ENCODE results near the gene OR1F1. TPM values are rescaled to one million over a fixed set of nuclear protein-coding genes. Genes with fewer than 3 reads are reported as not detected.

The OR1F1 gene
- total RNA-seq, 2 experiments from 2014 or later: not detected

- no peak for DNase-seq
- Mint-ChIP-seq H3K27ac (no peak overlapping the region), H3K4me3 (no peak overlapping the region), H3K36me3 (peaks cover 3% of the 10 kb centered on the region), H3K9me3 (peaks cover 3% of the 10 kb centered on the region), H3K27me3 (peaks cover 6% of the 10 kb centered on the region), H3K4me1 (peaks cover 20% of the 10 kb centered on the region)
Measured at GRCh38 chr16:3147046-3147756, 40.8 kb upstream of the OR1F1 start.

- DNase-seq: no peak
- H3K4me1 Mint-ChIP-seq: peaks cover 25% of the 10 kb centered on the region
- peaks cover 6% of the 10 kb centered on the region for H3K9me3 Mint-ChIP-seq
- no peak overlapping the region for H3K4me3 Mint-ChIP-seq
- peaks cover 11% of the 10 kb centered on the region for H3K27me3 Mint-ChIP-seq
- H3K36me3 Mint-ChIP-seq: peaks cover 3% of the 10 kb centered on the region
- H3K27ac Mint-ChIP-seq: no peak overlapping the region
Measured at GRCh38 chr16:3147757-3148104, 40.3 kb upstream of the OR1F1 start.

- DNase-seq: no peak
- H3K27me3 Mint-ChIP-seq: peaks cover 12% of the 10 kb centered on the region
- H3K4me1 Mint-ChIP-seq: peaks cover 27% of the 10 kb centered on the region
- peak overlapping the region; percentile 90 for H3K4me3 Mint-ChIP-seq
- peaks cover 4% of the 10 kb centered on the region for H3K36me3 Mint-ChIP-seq
- no peak overlapping the region for H3K27ac Mint-ChIP-seq
- peaks cover 6% of the 10 kb centered on the region for H3K9me3 Mint-ChIP-seq
Measured at GRCh38 chr16:3148256-3149192, 39.5 kb upstream of the OR1F1 start.

- Mint-ChIP-seq H3K4me3 (peak overlapping the region; percentile 90), H3K9me3 (peaks cover 7% of the 10 kb centered on the region), H3K27me3 (peaks cover 12% of the 10 kb centered on the region), H3K36me3 (peaks cover 4% of the 10 kb centered on the region), H3K4me1 (peaks cover 27% of the 10 kb centered on the region), H3K27ac (no peak overlapping the region)
- no peak for DNase-seq
Measured at GRCh38 chr16:3149193-3149530, 38.8 kb upstream of the OR1F1 start.

GRCh38 chr16:3149630-3150345 is 38.2 kb upstream of the OR1F1 start:
- peaks cover 27% of the 10 kb centered on the region for H3K4me1 Mint-ChIP-seq
- peak overlapping the region; percentile 90 for H3K4me3 Mint-ChIP-seq
- peaks cover 9% of the 10 kb centered on the region for H3K9me3 Mint-ChIP-seq
- peaks cover 4% of the 10 kb centered on the region for H3K36me3 Mint-ChIP-seq
- H3K27ac Mint-ChIP-seq: peak overlapping the region; percentile 85
- peak; percentile 79 for DNase-seq
- H3K27me3 Mint-ChIP-seq: peaks cover 12% of the 10 kb centered on the region

GRCh38 chr16:3150346-3151218 is 37.4 kb upstream of the OR1F1 start:
- Mint-ChIP-seq H3K9me3 (peaks cover 9% of the 10 kb centered on the region), H3K27me3 (peaks cover 12% of the 10 kb centered on the region), H3K27ac (peak overlapping the region; percentile 87), H3K4me1 (peaks cover 29% of the 10 kb centered on the region), H3K36me3 (peaks cover 4% of the 10 kb centered on the region), H3K4me3 (peak overlapping the region; percentile 90)
- DNase-seq: peak; percentile 98

GRCh38 chr16:3152027-3152276 is 36.1 kb upstream of the OR1F1 start:
- H3K9me3 Mint-ChIP-seq: peaks cover 9% of the 10 kb centered on the region
- H3K4me1 Mint-ChIP-seq: peaks cover 30% of the 10 kb centered on the region
- peak overlapping the region; percentile 74 for H3K4me3 Mint-ChIP-seq
- peak; percentile 39 for DNase-seq
- H3K27me3 Mint-ChIP-seq: peaks cover 12% of the 10 kb centered on the region
- peaks cover 4% of the 10 kb centered on the region for H3K36me3 Mint-ChIP-seq
- H3K27ac Mint-ChIP-seq: peak overlapping the region; percentile 87

- H3K4me3 Mint-ChIP-seq: peak overlapping the region; percentile 74
- peaks cover 13% of the 10 kb centered on the region for H3K9me3 Mint-ChIP-seq
- peaks cover 4% of the 10 kb centered on the region for H3K36me3 Mint-ChIP-seq
- H3K4me1 Mint-ChIP-seq: peaks cover 33% of the 10 kb centered on the region
- DNase-seq: peak; percentile 88
- H3K27ac Mint-ChIP-seq: peak overlapping the region; percentile 87
- H3K27me3 Mint-ChIP-seq: peaks cover 16% of the 10 kb centered on the region
Measured at GRCh38 chr16:3152277-3152990, 35.6 kb upstream of the OR1F1 start.

GRCh38 chr16:3152991-3153368 is 35.0 kb upstream of the OR1F1 start:
- Mint-ChIP-seq H3K4me1 (peaks cover 38% of the 10 kb centered on the region), H3K27ac (peak overlapping the region; percentile 87), H3K27me3 (peaks cover 22% of the 10 kb centered on the region), H3K4me3 (peak overlapping the region; percentile 74), H3K36me3 (peaks cover 4% of the 10 kb centered on the region), H3K9me3 (peaks cover 13% of the 10 kb centered on the region)
- DNase-seq: no peak

GRCh38 chr16:3155181-3155580 is 32.8 kb upstream of the OR1F1 start:
- Mint-ChIP-seq H3K27ac (no peak overlapping the region), H3K4me3 (no peak overlapping the region)

GRCh38 chr16:3155972-3156371 is 32.0 kb upstream of the OR1F1 start:
- DNase-seq: no peak
- Mint-ChIP-seq H3K27me3 (peaks cover 21% of the 10 kb centered on the region), H3K27ac (no peak overlapping the region), H3K36me3 (peaks cover 6% of the 10 kb centered on the region), H3K9me3 (peaks cover 10% of the 10 kb centered on the region), H3K4me3 (no peak overlapping the region), H3K4me1 (peaks cover 34% of the 10 kb centered on the region)

More at GRCh38 chr16:3155181-3155580, 32.8 kb upstream of the OR1F1 start:
- H3K9me3 Mint-ChIP-seq: peaks cover 13% of the 10 kb centered on the region
- peaks cover 6% of the 10 kb centered on the region for H3K36me3 Mint-ChIP-seq
- H3K27me3 Mint-ChIP-seq: peaks cover 27% of the 10 kb centered on the region
- no peak for DNase-seq
- H3K4me1 Mint-ChIP-seq: peaks cover 40% of the 10 kb centered on the region

- Mint-ChIP-seq H3K27me3 (peaks cover 21% of the 10 kb centered on the region), H3K36me3 (peaks cover 6% of the 10 kb centered on the region), H3K4me3 (peak overlapping the region; percentile 73), H3K4me1 (peaks cover 27% of the 10 kb centered on the region), H3K27ac (peak overlapping the region; percentile 67), H3K9me3 (peaks cover 10% of the 10 kb centered on the region)
- DNase-seq: peak; percentile 57
Measured at GRCh38 chr16:3157229-3158025, 30.6 kb upstream of the OR1F1 start.

- Mint-ChIP-seq H3K4me1 (peaks cover 22% of the 10 kb centered on the region), H3K36me3 (peaks cover 2% of the 10 kb centered on the region), H3K27ac (peak overlapping the region; percentile 67), H3K27me3 (peaks cover 17% of the 10 kb centered on the region), H3K4me3 (peak overlapping the region; percentile 73), H3K9me3 (peaks cover 7% of the 10 kb centered on the region)
- DNase-seq: no peak
Measured at GRCh38 chr16:3158026-3158509, 29.9 kb upstream of the OR1F1 start.
